Breast epithelium (tissue), 3 donors: Measurements from ENCODE around the gene PTPRA.

Experiments used
- CTCF ChIP-seq, 3 donors: fragments of 450-650 bp; IDR thresholded peaks; one replicate each; pipeline ENCODE4 v1.5.1; 2016 to 2017; ENCODE audit warnings: antibody characterized with exemption in 3 of 3, mild to moderate bottlenecking in 3 of 3, moderate library complexity in 3 of 3
- POLR2A ChIP-seq: fragments of 450-650 bp; IDR thresholded peaks from one replicate; pipeline ENCODE4 v1.6.1; 2016; ENCODE audit warnings: antibody characterized with exemption, mild to moderate bottlenecking, moderate library complexity
- POLR2AphosphoS5 ChIP-seq, 3 donors: sonication (generic); formaldehyde crosslinking; IDR thresholded peaks; one replicate each; pipeline ENCODE4 v1.6.1; 2017; ENCODE audit warnings: antibody characterized with exemption in 3 of 3

GRCh38 chr20:2845607-2846006, 27.7 kb upstream of the PTPRA start:
- TF ChIP-seq CTCF (IDR thresholded peaks at IDR 0.05), result no peak
- TF ChIP-seq POLR2A, result no peak
- TF ChIP-seq POLR2AphosphoS5 (IDR thresholded peaks at IDR 0.05), result no peak
